Bronchial epithelial cell (primary cell): ENCODE data around the gene SMIM30. TPM values are rescaled to one million over a fixed set of nuclear protein-coding genes. Genes with fewer than 3 reads are reported as not detected.

Experiments used
- DNase-seq: peaks from one replicate; pipeline ENCODE4 v3.0.0-alpha.2; 2010; ENCODE audit warnings: low read depth
- FAIRE-seq: peaks from 2 replicates; lab custom pipeline; 2011; peaks lifted over from hg19 to GRCh38; lab: Jason Lieb, UNC
- H3K27me3 ChIP-seq: 2 replicates; pipeline ENCODE4 v1.5.1; 2011; ENCODE audit warnings: low read length; ENCODE audit not compliant: control insufficient read depth, insufficient read depth
- H3K36me3 ChIP-seq: 2 replicates; pipeline ENCODE4 v1.5.1; 2011; ENCODE audit warnings: low read length; ENCODE audit not compliant: control insufficient read depth, insufficient read depth
- H3K4me3 ChIP-seq: 2 replicates; pipeline ENCODE4 v1.5.1; 2011; ENCODE audit warnings: mild to moderate bottlenecking, low read depth, low read length, control low read depth
- total RNA-seq: library from RNA; depleted of rRNA; stranded (reverse); fragments of >200 nt; gene quantifications from 2 replicates; pipeline ENCODE4 v1.2.1, GENCODE V29; 2014
- TF ChIP-seq, protein P1 (sequence below): IDR thresholded peaks from 2 replicates; pipeline ENCODE4 v1.5.1; 2011; ENCODE audit warnings: mild to moderate bottlenecking, moderate library complexity, low read length, control low read depth, inconsistent platforms; ENCODE audit not compliant: insufficient read depth, severe bottlenecking

Gene SMIM30
- total RNA-seq, 1 donor from 2014 or later = 28.2 TPM

- Histone ChIP-seq H3K27me3 (no peaks in the 10 kb centered on the region), H3K4me3 (no peak overlapping the region), H3K36me3 (no peaks in the 10 kb centered on the region)
- TF ChIP-seq, protein P1, sequence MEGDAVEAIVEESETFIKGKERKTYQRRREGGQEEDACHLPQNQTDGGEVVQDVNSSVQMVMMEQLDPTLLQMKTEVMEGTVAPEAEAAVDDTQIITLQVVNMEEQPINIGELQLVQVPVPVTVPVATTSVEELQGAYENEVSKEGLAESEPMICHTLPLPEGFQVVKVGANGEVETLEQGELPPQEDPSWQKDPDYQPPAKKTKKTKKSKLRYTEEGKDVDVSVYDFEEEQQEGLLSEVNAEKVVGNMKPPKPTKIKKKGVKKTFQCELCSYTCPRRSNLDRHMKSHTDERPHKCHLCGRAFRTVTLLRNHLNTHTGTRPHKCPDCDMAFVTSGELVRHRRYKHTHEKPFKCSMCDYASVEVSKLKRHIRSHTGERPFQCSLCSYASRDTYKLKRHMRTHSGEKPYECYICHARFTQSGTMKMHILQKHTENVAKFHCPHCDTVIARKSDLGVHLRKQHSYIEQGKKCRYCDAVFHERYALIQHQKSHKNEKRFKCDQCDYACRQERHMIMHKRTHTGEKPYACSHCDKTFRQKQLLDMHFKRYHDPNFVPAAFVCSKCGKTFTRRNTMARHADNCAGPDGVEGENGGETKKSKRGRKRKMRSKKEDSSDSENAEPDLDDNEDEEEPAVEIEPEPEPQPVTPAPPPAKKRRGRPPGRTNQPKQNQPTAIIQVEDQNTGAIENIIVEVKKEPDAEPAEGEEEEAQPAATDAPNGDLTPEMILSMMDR = no peak
- FAIRE-seq = no peak
- DNase-seq = no peak
These were observed 40.0 kb downstream of the SMIM30 start for GRCh38 chr7:113078331-113078730.

- no peak for FAIRE-seq
- Histone ChIP-seq H3K36me3 (no peaks in the 10 kb centered on the region), H3K27me3 (no peaks in the 10 kb centered on the region), H3K4me3 (no peak overlapping the region)
- no peak for DNase-seq
- TF ChIP-seq, protein P1 = no peak
These were observed 41.7 kb downstream of the SMIM30 start for GRCh38 chr7:113076703-113077102.

GRCh38 chr7:113071465-113071864 lies 46.9 kb downstream of the SMIM30 start:
- peak; percentile 21 for DNase-seq
- no peak overlapping the region for H3K4me3 ChIP-seq
- H3K36me3 ChIP-seq = no peaks in the 10 kb centered on the region
- no peak for FAIRE-seq
- TF ChIP-seq, protein P1 = no peak
- H3K27me3 ChIP-seq = no peaks in the 10 kb centered on the region

Other genes starting within 250 kb of the SMIM30 start
- gene GPR85, start 31.7 kb downstream of the SMIM30 start, total RNA-seq = 0.26 and 0.77 TPM in 2 replicates